GM23248 (cell line): ENCODE results near the gene ASXL1. TPM values are rescaled to one million over a fixed set of nuclear protein-coding genes. Genes with fewer than 3 reads are reported as not detected.

ENCODE experiments used
- DNase-seq: peaks from one replicate; pipeline ENCODE4 v3.0.0-alpha.2; 2015
- H2AFZ ChIP-seq: fragments of 200-600 bp; sonication (generic); 2 replicates; pipeline ENCODE4 v1.6.1; 2016; ENCODE audit warnings: antibody characterized with exemption
- H3F3A ChIP-seq: fragments of 200-600 bp; sonication (generic); 2 replicates; pipeline ENCODE4 v1.6.1; 2016; ENCODE audit warnings: mild to moderate bottlenecking, antibody characterized with exemption, mixed run types; ENCODE audit not compliant: insufficient read depth
- H3K27ac ChIP-seq: fragments of 200-600 bp; sonication (generic); 2 replicates; pipeline ENCODE4 v1.5.1; 2016; ENCODE audit warnings: mild to moderate bottlenecking
- H3K27me3 ChIP-seq: fragments of 200-600 bp; sonication (generic); replicated peaks from 2 replicates; pipeline ENCODE4 v1.6.1; 2016; ENCODE audit warnings: mild to moderate bottlenecking; ENCODE audit not compliant: insufficient read depth
- H3K36me3 ChIP-seq: fragments of 200-600 bp; sonication (generic); 2 replicates; pipeline ENCODE4 v1.6.1; 2016; ENCODE audit warnings: low read depth, mild to moderate bottlenecking
- H3K4me1 ChIP-seq: fragments of 200-600 bp; sonication (generic); 2 replicates; pipeline ENCODE4 v1.6.1; 2016; ENCODE audit warnings: mild to moderate bottlenecking; ENCODE audit not compliant: insufficient read depth
- H3K4me2 ChIP-seq: fragments of 200-600 bp; sonication (generic); one replicate; pipeline ENCODE4 v1.6.1; 2016; ENCODE audit warnings: mild to moderate bottlenecking; ENCODE audit not compliant: unreplicated experiment
- H3K4me3 ChIP-seq: fragments of 200-600 bp; sonication (generic); 2 replicates; pipeline ENCODE4 v1.5.1; 2016; ENCODE audit warnings: mild to moderate bottlenecking
- H3K79me2 ChIP-seq: fragments of 200-600 bp; sonication (generic); 2 replicates; pipeline ENCODE4 v1.6.1; 2016; ENCODE audit warnings: mild to moderate bottlenecking; ENCODE audit not compliant: insufficient read depth
- H3K9ac ChIP-seq: fragments of 200-600 bp; sonication (generic); 2 replicates; pipeline ENCODE4 v1.6.1; 2016; ENCODE audit warnings: mild to moderate bottlenecking
- H3K9me2 ChIP-seq: fragments of 200-600 bp; sonication (generic); 2 replicates; pipeline ENCODE4 v1.6.1; 2016; ENCODE audit warnings: mixed run types, mild to moderate bottlenecking, moderate library complexity; ENCODE audit not compliant: insufficient read depth
- H3K9me3 ChIP-seq: fragments of 200-600 bp; sonication (generic); one replicate; pipeline ENCODE4 v1.6.1; 2017; ENCODE audit warnings: low read depth
- H4K20me1 ChIP-seq: fragments of 200-600 bp; sonication (generic); 2 replicates; pipeline ENCODE4 v1.6.0; 2016; ENCODE audit not compliant: insufficient read depth
- EZH2 ChIP-seq: fragments of 200-600 bp; sonication (generic); IDR thresholded peaks from 2 replicates; pipeline ENCODE4 v1.6.1; 2018; ENCODE audit warnings: antibody characterized with exemption, mild to moderate bottlenecking; ENCODE audit not compliant: insufficient read depth, poor library complexity, severe bottlenecking
- EZH2phosphoT487 ChIP-seq: fragments of 200-600 bp; sonication (generic); IDR thresholded peaks from 2 replicates; pipeline ENCODE4 v1.6.1; 2018; ENCODE audit warnings: antibody characterized with exemption, moderate library complexity, mild to moderate bottlenecking, low read depth; ENCODE audit not compliant: insufficient read depth
- WGBS, 2 experiments: methylation state at CpG; one replicate each; pipeline ENCODE4 v1.1.6; 2015 to 2017; ENCODE audit warnings: low lambda C conversion rate in 2 of 2, low coverage in 1 of 2; ENCODE audit errors: missing lambda C conversion rate in 2 of 2; 5-methylcytosine and 5-hydroxymethylcytosine counted together
- in situ Hi-C: fragments of 300-500 bp; cut with MboI; formaldehyde crosslinking; loops from 2 replicates; pipeline ENCODE4 v1.15.0; 2020
- polyA plus RNA-seq: library from polyadenylated mRNA; unstranded; fragments of >200 nt; fragmentation: Nextera tagmentation; extraction: Ambion mirVana; gene quantifications from 2 replicates; pipeline ENCODE4 v1.2.1, GENCODE V29; 2016
- total RNA-seq: library from RNA; depleted of rRNA; stranded (reverse); fragments of >200 nt; shearing (Covaris generic); gene quantifications from 2 replicates; pipeline ENCODE4 v1.2.3, GENCODE V29; 2014

Gene ASXL1
- total and polyA plus RNA-seq, 2 experiments from 2014 or later, result 13.8 to 39.9 TPM

GRCh38 chr20:32359633-32360332 is 1.7 kb downstream of the ASXL1 start:
- peak overlapping the region; percentile 83 for H3K4me2 ChIP-seq
- WGBS, 2 experiments, result 6 to 8% methylated on average over 11 of the region's 11 CpGs
- no peaks in the 10 kb centered on the region for H3K27me3 ChIP-seq
- H3K4me1 ChIP-seq, result peaks cover 48% of the 10 kb centered on the region
- H3K9me3 ChIP-seq, result no peaks in the 10 kb centered on the region
- peaks cover 16% of the 10 kb centered on the region; the same call in 1 of the 2 replicates for H4K20me1 ChIP-seq
- H3K4me3 ChIP-seq, result peak overlapping the region; percentile 78
- in situ Hi-C loops, result no loop called here
- H2AFZ ChIP-seq, result no peak overlapping the region
- H3K79me2 ChIP-seq, result peaks cover 61% of the 10 kb centered on the region
- no peak for TF ChIP-seq EZH2phosphoT487
- TF ChIP-seq EZH2, result no peak
- peak overlapping the region; percentile 93 for H3K27ac ChIP-seq
- peak; percentile 69 for DNase-seq
- H3K9me2 ChIP-seq, result no peaks in the 10 kb centered on the region
- peak overlapping the region; percentile 92 for H3K9ac ChIP-seq
- H3K36me3 ChIP-seq, result no peaks in the 10 kb centered on the region
- H3F3A ChIP-seq, result peaks cover 42% of the 10 kb centered on the region

GRCh38 chr20:32360333-32360634 is 2.2 kb downstream of the ASXL1 start:
- TF ChIP-seq EZH2phosphoT487 (no peak), EZH2 (no peak)
- Histone ChIP-seq H2AFZ (no peak overlapping the region), H3K9me3 (no peaks in the 10 kb centered on the region), H3F3A (peaks cover 37% of the 10 kb centered on the region), H3K4me1 (peaks cover 43% of the 10 kb centered on the region), H3K9me2 (no peaks in the 10 kb centered on the region), H3K36me3 (no peaks in the 10 kb centered on the region), H3K27me3 (no peaks in the 10 kb centered on the region), H3K4me3 (peak overlapping the region; percentile 78), H4K20me1 (peaks cover 19% of the 10 kb centered on the region; the same call in 1 of the 2 replicates), H3K4me2 (peak overlapping the region; percentile 83), H3K79me2 (peaks cover 66% of the 10 kb centered on the region), H3K27ac (peak overlapping the region; percentile 93), H3K9ac (peak overlapping the region; percentile 92)
- in situ Hi-C loops, result no loop called here
- 6 to 11% methylated on average over 5 of the region's 5 CpGs for WGBS, 2 experiments
- no peak for DNase-seq

DNA sequence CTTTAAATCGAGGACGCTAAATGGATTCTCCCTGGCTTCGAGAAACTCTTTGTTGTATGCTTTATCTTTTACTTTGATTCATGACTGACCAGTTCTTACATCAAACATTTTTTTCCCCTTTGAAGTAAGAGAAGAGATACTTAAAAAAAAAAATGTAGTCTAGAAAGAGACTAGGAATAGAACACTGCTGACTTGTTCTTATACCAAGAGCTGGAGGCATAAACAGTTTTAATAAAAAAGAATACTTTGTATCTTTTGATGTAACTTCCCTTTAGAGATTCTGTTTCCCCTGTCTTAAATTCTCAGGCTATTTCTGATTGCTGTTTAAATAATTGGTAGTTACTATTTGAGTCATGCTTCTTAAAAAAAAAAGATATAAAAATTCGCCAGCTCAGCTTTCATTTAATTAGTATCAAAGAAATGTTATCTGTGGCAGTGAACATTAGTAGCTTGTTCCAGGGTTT is 4.8 kb downstream of the ASXL1 start:
- no peak overlapping the region for H3K9ac ChIP-seq
- H3K9me3 ChIP-seq, result no peaks in the 10 kb centered on the region
- TF ChIP-seq EZH2 (no peak), EZH2phosphoT487 (no peak)
- H3K79me2 ChIP-seq, result peaks cover 92% of the 10 kb centered on the region
- DNase-seq, result peak; percentile 20
- H4K20me1 ChIP-seq, result peaks cover 33% of the 10 kb centered on the region; the same call in 1 of the 2 replicates
- no peak overlapping the region for H2AFZ ChIP-seq
- no peaks in the 10 kb centered on the region for H3K9me2 ChIP-seq
- peak overlapping the region; percentile 28 for H3K4me2 ChIP-seq
- H3K4me3 ChIP-seq, result peak overlapping the region; percentile 28
- H3F3A ChIP-seq, result peaks cover 33% of the 10 kb centered on the region
- H3K27ac ChIP-seq, result peak overlapping the region; percentile 8
- H3K4me1 ChIP-seq, result peaks cover 29% of the 10 kb centered on the region
- in situ Hi-C loops, result no loop called here
- H3K27me3 ChIP-seq, result no peaks in the 10 kb centered on the region
- 23 to 35% methylated on average over 4 of the region's 4 CpGs for WGBS, 2 experiments
- H3K36me3 ChIP-seq, result no peaks in the 10 kb centered on the region

- TF ChIP-seq EZH2phosphoT487 (no peak), EZH2 (no peak)
- Histone ChIP-seq H3K36me3 (no peaks in the 10 kb centered on the region), H3K79me2 (peaks cover 98% of the 10 kb centered on the region), H3K4me3 (no peak overlapping the region), H3K27me3 (no peaks in the 10 kb centered on the region), H3K9me2 (no peaks in the 10 kb centered on the region), H3F3A (peaks cover 34% of the 10 kb centered on the region), H4K20me1 (peaks cover 36% of the 10 kb centered on the region; the same call in 1 of the 2 replicates), H3K9me3 (no peaks in the 10 kb centered on the region), H2AFZ (no peak overlapping the region), H3K4me1 (peaks cover 32% of the 10 kb centered on the region), H3K4me2 (peak overlapping the region; percentile 28), H3K27ac (peak overlapping the region; percentile 8; the same call in 1 of the 2 replicates), H3K9ac (no peak overlapping the region)
- DNase-seq, result peak; percentile 4
- in situ Hi-C loops, result no loop called here
- 80% methylated on average over 2 of the region's 2 CpGs for WGBS, 2 experiments
Measured at GRCh38 chr20:32363492-32363891, 5.4 kb downstream of the ASXL1 start.
